OCI-LY3 (cell line): Measurements from ENCODE around the gene TERF2IP.

ENCODE experiments used
- CTCF ChIP-seq: fragments of 200-600, 300-600 bp; sonication (generic); IDR thresholded peaks from 2 replicates; pipeline ENCODE4 v1.5.1; 2014; ENCODE audit warnings: antibody characterized with exemption, low read length, low read depth
- EZH2phosphoT487 ChIP-seq: fragments of 200-600 bp; shearing (Covaris generic); IDR thresholded peaks from 2 replicates; pipeline ENCODE4 v1.6.1; 2018; ENCODE audit warnings: antibody characterized with exemption, mixed run types, low read depth

- TF ChIP-seq CTCF (no peak), EZH2phosphoT487 (no peak)
These were observed 29.3 kb downstream of the TERF2IP start, which contains the start of gene CPHXL2 for GRCh38 chr16:75676909-75677308.
